Right forelimb (tissue), 1 donor: Measurements from ENCODE around the gene CDC42EP1.

Experiments
- DNase-seq: peaks from one replicate; pipeline ENCODE4 v3.0.0-alpha.2; 2018

Gene CDC42EP1

DNA sequence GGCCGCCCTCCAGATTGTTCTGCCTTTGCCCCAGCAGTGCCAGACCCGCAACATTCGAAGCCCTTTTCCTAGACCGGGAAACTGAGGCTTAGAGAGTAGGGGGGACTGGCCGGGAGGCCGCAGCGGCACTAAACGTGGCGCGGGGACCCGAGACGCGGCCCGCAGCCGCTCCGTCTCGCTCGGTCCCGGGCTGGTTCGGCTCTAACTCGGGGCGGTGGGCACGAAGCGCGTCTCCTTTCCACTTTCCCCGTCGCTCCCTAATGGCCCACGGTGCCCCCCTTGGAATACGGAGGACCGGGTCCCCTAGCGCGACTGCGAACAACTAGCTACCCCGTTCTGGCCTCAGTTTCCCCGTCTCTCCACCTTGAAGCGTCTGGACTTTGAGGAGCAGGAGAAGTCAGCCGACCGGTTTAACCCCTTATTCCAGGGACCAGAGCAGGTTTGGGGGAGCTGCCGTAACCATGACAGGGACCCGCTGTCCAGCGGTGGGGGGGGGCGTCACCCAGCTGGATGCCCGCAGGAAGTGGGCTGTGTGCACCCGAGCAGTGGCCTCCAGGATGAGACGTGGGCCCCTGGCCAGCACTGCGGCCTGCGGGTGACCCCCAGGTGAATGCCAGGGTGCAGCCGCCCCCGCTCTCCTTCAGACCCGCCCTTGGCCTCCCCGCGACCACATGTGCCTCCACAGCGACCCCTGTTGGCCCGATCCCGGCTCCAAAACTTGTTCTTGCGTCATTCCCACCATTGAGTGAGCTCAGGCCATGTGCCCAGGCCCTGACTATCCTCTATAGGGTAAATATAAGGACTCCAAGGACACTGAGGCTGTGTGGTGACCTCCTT, 1.1 kb downstream of the CDC42EP1 start:
- DNase-seq, result peak; percentile 96

GRCh38 chr22:37562049-37562875, 2.0 kb downstream of the CDC42EP1 start:
- DNase-seq, result no peak

- no peak for DNase-seq
Measured at GRCh38 chr22:37563153-37564081, 3.1 kb downstream of the CDC42EP1 start.

DNA sequence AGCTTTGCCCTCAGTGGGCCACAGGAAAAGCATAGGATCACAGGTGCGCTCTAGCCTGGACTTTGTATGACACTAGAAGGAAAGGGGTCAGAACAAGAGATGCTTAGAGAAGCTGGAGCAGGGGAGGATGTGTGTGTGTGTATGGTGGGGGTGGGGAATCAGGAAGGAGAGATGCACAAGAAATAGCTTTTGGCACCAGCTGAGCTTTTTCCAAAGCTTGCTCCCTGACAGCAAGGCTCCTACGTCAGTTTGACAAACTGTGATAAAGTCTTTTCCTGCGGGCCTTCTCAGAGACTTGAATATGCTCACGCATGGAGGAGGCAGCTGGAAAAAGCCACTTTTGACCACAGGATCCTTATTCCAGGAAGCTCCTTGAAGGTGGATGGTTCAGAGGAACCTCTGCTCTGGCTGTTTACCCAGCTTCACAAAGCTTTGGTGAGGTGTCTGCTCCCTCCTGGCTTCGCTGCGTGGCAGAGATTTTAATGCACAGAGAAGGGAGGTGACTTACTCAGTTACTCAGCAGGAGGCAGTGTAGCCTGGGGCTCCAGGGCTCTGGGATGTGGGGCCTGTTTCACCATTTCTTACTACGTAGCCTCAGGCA, 3.9 kb downstream of the CDC42EP1 start:
- DNase-seq, result no peak

DNA sequence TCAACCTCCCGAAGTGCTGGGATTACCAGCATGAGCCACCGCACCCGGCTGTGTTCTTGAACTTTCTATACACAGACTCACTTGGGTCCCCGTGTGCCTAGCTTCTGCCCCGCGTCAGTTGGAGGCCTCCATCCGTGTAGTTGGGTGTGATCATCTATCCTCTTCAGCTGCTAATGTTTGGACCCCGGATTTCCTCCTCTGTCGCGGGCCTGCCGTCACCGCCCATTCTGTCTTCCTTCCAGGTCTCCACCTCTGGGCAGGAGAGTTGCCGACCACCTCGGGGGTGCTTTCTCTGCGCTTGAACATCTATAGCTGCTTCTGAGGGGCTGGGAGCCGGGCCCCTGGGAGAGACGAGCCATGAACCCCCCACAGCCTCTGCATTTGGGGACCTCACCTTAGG, 5.5 kb downstream of the CDC42EP1 start:
- DNase-seq, result no peak

DNA sequence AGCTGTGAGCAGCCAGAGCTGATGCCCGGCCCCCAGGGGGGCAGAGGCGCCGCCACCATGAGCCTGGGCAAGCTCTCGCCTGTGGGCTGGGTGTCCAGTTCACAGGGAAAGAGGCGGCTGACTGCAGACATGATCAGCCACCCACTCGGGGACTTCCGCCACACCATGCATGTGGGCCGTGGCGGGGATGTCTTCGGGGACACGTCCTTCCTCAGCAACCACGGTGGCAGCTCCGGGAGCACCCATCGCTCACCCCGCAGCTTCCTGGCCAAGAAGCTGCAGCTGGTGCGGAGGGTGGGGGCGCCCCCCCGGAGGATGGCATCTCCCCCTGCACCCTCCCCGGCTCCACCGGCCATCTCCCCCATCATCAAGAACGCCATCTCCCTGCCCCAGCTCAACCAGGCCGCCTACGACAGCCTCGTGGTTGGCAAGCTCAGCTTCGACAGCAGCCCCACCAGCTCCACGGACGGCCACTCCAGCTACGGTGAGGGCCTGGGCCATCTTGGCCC, 6.1 kb downstream of the CDC42EP1 start:
- DNase-seq, result no peak

DNA sequence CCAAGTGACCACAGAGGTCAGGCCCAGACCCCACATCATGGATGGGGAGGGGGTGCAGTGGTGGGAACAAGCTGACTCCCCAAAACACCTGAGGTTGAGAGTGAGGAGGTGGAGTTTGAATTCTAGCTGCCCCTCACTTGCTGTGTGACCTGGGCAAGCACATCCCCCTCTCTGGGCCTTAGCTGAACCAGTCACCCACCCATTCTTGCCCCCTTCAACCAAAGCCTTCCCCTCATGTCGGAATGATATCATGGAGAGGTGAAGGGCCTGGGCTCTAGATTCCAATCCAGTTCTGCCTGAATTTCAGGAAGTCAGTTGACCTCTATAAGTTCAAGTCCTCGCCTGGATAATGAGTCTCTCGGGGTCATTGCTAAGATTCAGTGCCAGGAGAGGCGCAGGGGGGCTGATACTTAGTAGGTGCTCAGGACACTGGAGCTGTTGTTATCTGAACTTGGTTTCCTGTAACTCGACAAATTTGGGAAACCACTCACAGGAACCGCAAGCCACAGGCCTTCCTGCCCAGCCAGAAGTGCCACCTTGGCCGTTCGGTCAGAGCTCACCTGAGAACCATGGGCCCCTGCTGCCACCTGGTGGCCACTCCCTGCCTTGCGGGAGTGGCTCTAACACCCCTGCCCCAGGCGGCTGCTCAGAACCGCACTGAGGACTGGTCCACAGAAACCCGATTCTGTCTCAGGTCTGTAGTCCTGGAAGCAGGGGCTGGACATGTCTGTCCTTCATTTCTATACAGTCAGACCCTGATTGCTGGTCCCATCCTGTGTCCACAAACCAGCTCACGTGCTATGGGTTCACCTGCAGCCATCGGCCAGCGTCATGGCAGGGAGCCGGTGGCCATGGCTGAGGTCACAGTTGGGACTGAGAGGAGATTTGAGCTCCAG, 6.9 kb downstream of the CDC42EP1 start:
- DNase-seq, result peak; percentile 82

GRCh38 chr22:37568012-37568411, 7.7 kb downstream of the CDC42EP1 start:
- DNase-seq, result no peak

GRCh38 chr22:37568448-37569008, 8.2 kb downstream of the CDC42EP1 start:
- no peak for DNase-seq

GRCh38 chr22:37569009-37569920, 9.0 kb downstream of the CDC42EP1 start:
- no peak for DNase-seq

- DNase-seq, result no peak
Measured at GRCh38 chr22:37569921-37570660, 9.8 kb downstream of the CDC42EP1 start.

- DNase-seq, result no peak
Measured at GRCh38 chr22:37570661-37570976, 10.3 kb downstream of the CDC42EP1 start.

- no peak for DNase-seq
Measured at GRCh38 chr22:37571258-37571991, 11.1 kb downstream of the CDC42EP1 start.

GRCh38 chr22:37571992-37572373, 11.7 kb downstream of the CDC42EP1 start:
- no peak for DNase-seq

DNA sequence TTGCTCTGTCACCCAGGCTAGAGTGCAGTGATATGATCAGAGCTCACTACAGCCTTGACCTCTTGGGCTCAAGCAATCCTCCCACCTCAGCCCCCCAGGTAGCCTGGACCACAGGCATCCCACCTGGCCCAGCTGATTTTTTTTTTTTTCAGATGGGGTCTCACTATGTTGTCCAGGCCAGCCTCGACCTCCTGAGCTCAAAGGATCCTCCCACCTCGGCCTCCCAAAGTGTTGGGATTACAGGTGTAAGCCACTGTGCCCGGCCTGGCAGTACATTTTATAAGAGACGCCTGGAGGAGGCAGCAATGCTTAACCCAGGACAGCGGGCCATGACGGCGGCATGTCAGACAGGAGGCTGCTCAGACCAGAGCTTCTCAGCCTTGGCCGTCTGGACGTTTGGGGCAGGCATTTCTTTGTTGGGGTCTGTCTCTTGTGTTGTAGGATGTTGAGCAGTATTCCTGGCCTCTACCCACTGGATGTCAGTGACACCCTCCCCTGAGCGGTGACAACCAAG, 15.3 kb downstream of the CDC42EP1 start:
- no peak for DNase-seq

DNA sequence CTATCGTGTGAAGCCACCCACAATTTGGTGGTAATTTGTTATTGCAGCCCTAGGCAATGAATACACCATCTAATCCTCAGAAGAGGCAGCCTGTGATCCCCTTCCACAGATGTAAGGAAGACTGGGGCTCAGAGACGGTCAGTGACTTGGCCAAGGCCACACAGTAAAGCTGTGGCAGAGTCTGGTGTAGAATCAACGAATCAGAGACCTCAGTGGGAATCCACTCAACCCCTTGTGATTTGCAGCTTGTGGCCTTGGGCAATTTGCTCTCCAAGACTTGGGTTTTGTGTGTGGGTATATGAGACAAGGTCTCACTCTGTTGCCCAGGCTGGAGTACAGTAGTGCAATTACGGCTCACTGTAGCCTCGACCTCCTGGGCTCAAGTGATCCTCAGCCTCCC, 17.7 kb downstream of the CDC42EP1 start:
- no peak for DNase-seq

- DNase-seq, result peak; percentile 75
Measured at GRCh38 chr22:37581504-37581903, 21.2 kb downstream of the CDC42EP1 start.

DNA sequence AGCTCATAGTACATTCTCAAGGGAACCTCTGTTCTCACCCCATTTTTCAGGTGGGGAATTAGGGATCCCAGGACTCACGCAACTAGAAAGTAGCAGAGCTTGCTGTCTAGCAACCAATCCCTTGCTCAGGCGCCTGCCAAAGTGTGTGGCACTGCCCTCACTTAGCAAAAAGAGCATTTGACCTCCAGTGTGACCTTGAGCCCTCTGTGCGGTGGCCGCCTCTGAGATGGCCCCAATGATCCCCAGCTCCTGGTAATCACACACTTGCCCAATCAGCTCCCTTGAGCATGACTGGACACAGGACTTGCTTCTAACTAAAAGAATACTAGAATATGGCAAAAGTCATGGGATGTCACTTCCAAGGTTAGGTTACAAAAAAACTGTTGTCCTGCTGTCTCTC, 22.2 kb downstream of the CDC42EP1 start:
- no peak for DNase-seq
